K562 (cell line): ENCODE data around the gene VWA8. TPM values are rescaled to one million over a fixed set of nuclear protein-coding genes. Genes with fewer than 3 reads are reported as not detected.

ENCODE experiments used
- ATAC-seq: fragments of 200-7000 bp; cut with Tn5 transposase; 3 replicates; pipeline ENCODE4 v1.9.1; 2020; ENCODE audit warnings: moderate library complexity
- BruUV-seq: library from RNA; stranded (reverse); fragments of 400-500 nt; replicated peaks from 2 replicates; lab custom pipeline; 2021; lab: Mats Ljungman, UMichigan
- CTCF ChIA-PET: fragments of 300-600 bp; formaldehyde crosslinking; extraction: SDS; loops from one replicate; lab custom pipeline; 2021; ENCODE audit warnings: low intra/inter-chr PET ratio; lab: Yijun Ruan, JAX
- POLR2A ChIA-PET: fragments of 300-600, 350-650 bp; sonication (Branson Sonifier 250); formaldehyde crosslinking; extraction: SDS; loops from one replicate; lab custom pipeline; 2021; ENCODE audit warnings: antibody characterized with exemption, inconsistent platforms; lab: Yijun Ruan, JAX
- DNase-seq, 4 experiments: peaks; one replicate each; pipeline versions ENCODE4 v3.0.0 to v3.0.0-alpha.2; 2011 to 2018; ENCODE audit warnings: low spot score in 3 of 4, mixed read lengths in 3 of 4; ENCODE audit errors: extremely low read depth in 1 of 4
- FAIRE-seq: peaks from 2 replicates; lab custom pipeline; 2011; peaks lifted over from hg19 to GRCh38; lab: Jason Lieb, UNC
- H2AFZ ChIP-seq: 2 replicates; pipeline ENCODE4 v1.6.0; 2011; ENCODE audit warnings: low read depth, low read length, control low read depth, inconsistent platforms
- H3K27ac ChIP-seq: fragments of 200-600 bp; 3 replicates; pipeline ENCODE4 v1.8.0; 2011; ENCODE audit warnings: low read depth, mild to moderate bottlenecking, control low read depth, inconsistent platforms, low read length, moderate library complexity, mixed read lengths; ENCODE audit errors: extremely low read depth
- H3K27me3 ChIP-seq, 2 experiments: fragments of 300-600 bp in 1 of 2; 2 replicates in 1 of 2; 3 replicates in 1 of 2; pipeline versions ENCODE4 v1.6.0 to v1.8.0; 2011; ENCODE audit warnings: inconsistent platforms in 2 of 2, low read length in 2 of 2, mild to moderate bottlenecking in 1 of 2, mixed read lengths in 1 of 2, moderate library complexity in 1 of 2; ENCODE audit not compliant: control insufficient read depth in 2 of 2, insufficient read depth in 2 of 2
- H3K36me3 ChIP-seq: fragments of 300-600 bp; 3 replicates; pipeline ENCODE4 v1.8.0; 2011; ENCODE audit warnings: mild to moderate bottlenecking, low read length, inconsistent platforms; ENCODE audit not compliant: control insufficient read depth, insufficient read depth
- H3K4me1 ChIP-seq, 2 experiments: fragments of 200-600 bp in 1 of 2; replicated peaks in 1 of 2; 2 replicates in 1 of 2; 3 replicates in 1 of 2; pipeline versions ENCODE4 v1.5.1 to v1.8.0; 2011; ENCODE audit warnings: inconsistent platforms in 2 of 2, low read length in 2 of 2, mild to moderate bottlenecking in 1 of 2, mixed read lengths in 1 of 2, moderate library complexity in 1 of 2; ENCODE audit not compliant: control insufficient read depth in 2 of 2, insufficient read depth in 2 of 2
- H3K4me2 ChIP-seq: 2 replicates; pipeline ENCODE4 v1.6.1; 2011; ENCODE audit warnings: low read length, control low read depth, inconsistent platforms, mixed read lengths; ENCODE audit not compliant: insufficient read depth
- H3K4me3 ChIP-seq: fragments of 200-600 bp; sonication (generic), shearing (Covaris generic); 2 replicates; pipeline ENCODE4 v1.5.1; 2016; ENCODE audit warnings: control low read depth, inconsistent platforms
- H3K79me2 ChIP-seq: fragments of 200-600 bp; 3 replicates; pipeline ENCODE4 v1.8.0; 2011; ENCODE audit warnings: low read length, inconsistent platforms; ENCODE audit not compliant: control insufficient read depth, insufficient read depth
- H3K9ac ChIP-seq, 2 experiments: 2 replicates each; pipeline versions ENCODE4 v1.6.0 to v1.6.1; 2011; ENCODE audit warnings: low read depth in 2 of 2, low read length in 2 of 2, control low read depth in 1 of 2, inconsistent platforms in 1 of 2, mild to moderate bottlenecking in 1 of 2, mixed read lengths in 1 of 2; ENCODE audit not compliant: insufficient read depth in 1 of 2
- H3K9me1 ChIP-seq: one replicate; pipeline ENCODE4 v1.6.0; 2011; ENCODE audit warnings: inconsistent platforms, mild to moderate bottlenecking, low read length, moderate library complexity; ENCODE audit not compliant: control insufficient read depth, insufficient read depth
- H3K9me3 ChIP-seq: replicated peaks from 2 replicates; pipeline ENCODE4 v1.5.1; 2011; ENCODE audit warnings: low read depth, low read length, inconsistent platforms; ENCODE audit not compliant: control insufficient read depth, insufficient read depth
- H4K20me1 ChIP-seq: replicated peaks from 2 replicates; pipeline ENCODE4 v1.6.1; 2011; ENCODE audit warnings: low read length, inconsistent platforms, mixed read lengths; ENCODE audit not compliant: control insufficient read depth, insufficient read depth
- FIP1L1 ChIP-seq: fragments of 200-400 bp; formaldehyde crosslinking; IDR thresholded peaks from 2 replicates; pipeline ENCODE4 v1.6.1; 2018; ENCODE audit warnings: mild to moderate bottlenecking, low read depth, low read length; ENCODE audit not compliant: poor library complexity, severe bottlenecking
- HDAC2 ChIP-seq: fragments of 450-650 bp; IDR thresholded peaks from 2 replicates; pipeline ENCODE4 v1.6.1; 2016; ENCODE audit warnings: mild to moderate bottlenecking
- MYC ChIP-seq, 2 experiments: fragments of 250-450 bp in 1 of 2; sonication (Bioruptor Pico) in 1 of 2; IDR thresholded peaks; 2 replicates each; pipeline versions ENCODE4 v1.5.1 to v1.6.1; 2012 to 2021; ENCODE audit warnings: low read depth in 2 of 2, borderline replicate concordance in 1 of 2, improper control_type of control experiment in 1 of 2, low read length in 1 of 2, mild to moderate bottlenecking in 1 of 2, moderate library complexity in 1 of 2
- NFXL1 ChIP-seq: fragments of 450-650 bp; formaldehyde crosslinking; IDR thresholded peaks from 2 replicates; pipeline ENCODE4 v1.4.0; 2021; ENCODE audit warnings: mild to moderate bottlenecking
- PRMT5 ChIP-seq: sonication (generic); formaldehyde crosslinking; IDR thresholded peaks from 2 replicates; pipeline ENCODE4 v1.5.0; 2020; ENCODE audit warnings: missing genetic modification reagents
- PYGO2 ChIP-seq: fragments of 450-650 bp; IDR thresholded peaks from 2 replicates; pipeline ENCODE4 v1.6.1; 2016; ENCODE audit warnings: mild to moderate bottlenecking, missing genetic modification characterization, moderate library complexity, missing compliant biosample characterization
- RUNX1 ChIP-seq: sonication (generic); IDR thresholded peaks from 2 replicates; pipeline ENCODE4 v1.6.1; 2016; ENCODE audit warnings: antibody characterized with exemption, low read depth
- TCFL5 ChIP-seq: fragments of 250-450 bp; sonication (Bioruptor Pico); conservative IDR thresholded peaks from 2 replicates; pipeline ENCODE4 v1.6.1; 2021; ENCODE audit warnings: mild to moderate bottlenecking, moderate library complexity, matching md5 sums
- ZNF282 ChIP-seq: sonication (generic); formaldehyde crosslinking; IDR thresholded peaks from 2 replicates; pipeline ENCODE4 v1.8.1; 2023; ENCODE audit warnings: missing genetic modification reagents
- ZNF586 ChIP-seq: fragments of 450-650 bp; formaldehyde crosslinking; conservative IDR thresholded peaks from 2 replicates; pipeline ENCODE4 v1.4.0; 2020; ENCODE audit warnings: mild to moderate bottlenecking, moderate library complexity
- WGBS: fragments of 100-300 bp; shearing (Covaris generic); methylation state at CpG from one replicate; pipeline ENCODE4 v1.1.6; 2016; ENCODE audit warnings: low coverage, mixed read lengths; ENCODE audit not compliant: insufficient coverage; ENCODE audit errors: missing lambda C conversion rate; 5-methylcytosine and 5-hydroxymethylcytosine counted together
- in situ Hi-C: fragments of 300-500 bp; cut with MboI; formaldehyde crosslinking; loops from 4 replicates; pipeline ENCODE4 v1.15.0; 2018; ENCODE audit warnings: inconsistent platforms, mixed read lengths
- intact Hi-C: fragments of 100-400 bp; cut with micrococcal nuclease; formaldehyde crosslinking; loops from 2 replicates; pipeline ENCODE4 v1.14.2; 2022
- polyA plus RNA-seq, 8 experiments: library from polyadenylated mRNA; depleted of rRNA in 4 of 8; stranded (reverse) in 5 of 8; unstranded in 3 of 8; fragments of >200 nt; fragmentation: Nextera tagmentation in 2 of 8; fragmentation: Illumina TruSeq in 1 of 8; extraction: Ambion mirVana in 2 of 8; extraction: Trizol in 1 of 8; gene quantifications; 2 replicates each; pipeline versions ENCODE4 v1.2.1 to v1.2.3, GENCODE V29; 2011 to 2014; ENCODE audit warnings: inconsistent platforms in 1 of 8, missing spikeins in 1 of 8
- total RNA-seq, 7 experiments: library from RNA; depleted of rRNA in 6 of 7; stranded (reverse); fragments of >200 nt in 6 of 7; fragmentation: Illumina TruSeq in 2 of 7; extraction: Trizol in 2 of 7; gene quantifications; 2 replicates each; pipeline versions ENCODE4 v1.2.1 to v1.2.3, GENCODE V29; 2011 to 2021; ENCODE audit warnings: low replicate concordance in 1 of 7
- TF ChIP-seq, protein P1 (sequence below): fragments of 200-800 bp; sonication (Bioruptor generic); IDR thresholded peaks from 2 replicates; pipeline ENCODE4 v1.6.1; 2016; ENCODE audit warnings: missing genetic modification characterization, missing compliant biosample characterization
- TF ChIP-seq, protein P2 (sequence below): fragments of 250-450 bp; sonication (Bioruptor Pico); IDR thresholded peaks from 2 replicates; pipeline ENCODE4 v1.8.0; 2021; ENCODE audit warnings: borderline replicate concordance, mild to moderate bottlenecking, moderate library complexity; ENCODE audit not compliant: poor library complexity, severe bottlenecking
- TF ChIP-seq, protein P3 (sequence below): fragments of 250-450 bp; sonication (Bioruptor Pico); IDR thresholded peaks from 2 replicates; pipeline ENCODE4 v1.4.0; 2020

Gene VWA8
- total and polyA plus RNA-seq, 9 of the 15 experiments (the other 6 are each of a cell fraction or from before 2014, with no cell fraction given) = 2.1 to 18.5 (median 13.3) TPM

DNA sequence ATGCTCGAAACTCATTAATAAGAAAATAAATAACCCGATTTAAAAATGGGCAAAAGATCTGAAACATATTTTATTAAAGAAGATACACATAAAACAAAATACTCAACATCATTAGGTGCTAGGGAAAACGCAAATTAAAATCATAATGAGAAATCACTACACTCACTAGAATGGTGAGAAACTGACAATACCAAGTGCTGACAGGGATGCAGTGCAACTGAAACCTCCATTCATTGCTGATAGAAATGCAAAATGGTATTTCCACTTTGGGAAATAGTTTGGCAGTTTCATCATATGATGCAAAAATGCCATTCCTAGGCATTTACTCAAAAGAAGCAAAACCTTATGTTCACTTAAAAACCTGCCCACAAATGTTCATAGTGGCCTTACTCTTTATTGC, 278.1 kb downstream of the VWA8 start:
- POLR2A ChIA-PET = no interaction called here

DNA sequence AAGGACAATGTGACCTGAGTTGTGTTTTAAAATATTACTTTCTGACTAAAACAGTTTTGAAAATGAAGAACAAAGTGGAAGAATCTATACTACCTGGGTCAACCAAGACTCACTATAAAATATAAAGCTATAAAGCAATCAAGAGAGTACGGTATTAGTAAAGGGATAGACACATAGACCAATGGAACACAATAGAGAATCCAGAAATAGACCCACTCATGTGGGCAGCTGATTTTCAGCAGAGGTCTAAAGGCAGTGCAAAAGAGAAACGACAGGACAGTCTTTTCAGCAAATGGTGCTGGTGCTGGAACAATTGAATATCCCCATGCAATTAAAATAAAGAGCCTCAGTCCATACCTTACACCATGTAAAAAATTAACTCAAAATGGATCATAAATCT, 278.9 kb downstream of the VWA8 start:
- BruUV-seq = no TSS peak
- H4K20me1 ChIP-seq = no peaks in the 10 kb centered on the region
- H3K4me3 ChIP-seq = no peak overlapping the region
- WGBS = 67% methylated on average over 2 of the region's 2 CpGs
- ATAC-seq (no peak), FAIRE-seq (no peak), DNase-seq (no peak)
- H3K27ac ChIP-seq = no peak overlapping the region
- no peaks in the 10 kb centered on the region for H3K79me2 ChIP-seq
- peaks cover 28% of the 10 kb centered on the region; the same call in 2 of the 3 replicates for H3K36me3 ChIP-seq
- H3K9ac ChIP-seq = no peak overlapping the region
- in situ Hi-C loops (no loop called here), intact Hi-C loops (no loop called here)
- POLR2A ChIA-PET = no interaction called here
- H3K4me1 ChIP-seq = no peaks in the 10 kb centered on the region
- H2AFZ ChIP-seq = no peak overlapping the region
- no peaks in the 10 kb centered on the region for H3K9me1 ChIP-seq
- no peaks in the 10 kb centered on the region for H3K27me3 ChIP-seq
- CTCF ChIA-PET = no interaction called here
- H3K9me3 ChIP-seq = no peaks in the 10 kb centered on the region
- no peak overlapping the region for H3K4me2 ChIP-seq
- no peak for TF ChIP-seq MYC (IDR thresholded peaks at IDR 0.05; ENCODE audit: low read depth, low read length)
- no peak for TF ChIP-seq MYC (CRISPR knock-in tag; IDR thresholded peaks at IDR 0.05; ENCODE audit: borderline replicate concordance, low read depth)
- TF ChIP-seq, protein P1, sequence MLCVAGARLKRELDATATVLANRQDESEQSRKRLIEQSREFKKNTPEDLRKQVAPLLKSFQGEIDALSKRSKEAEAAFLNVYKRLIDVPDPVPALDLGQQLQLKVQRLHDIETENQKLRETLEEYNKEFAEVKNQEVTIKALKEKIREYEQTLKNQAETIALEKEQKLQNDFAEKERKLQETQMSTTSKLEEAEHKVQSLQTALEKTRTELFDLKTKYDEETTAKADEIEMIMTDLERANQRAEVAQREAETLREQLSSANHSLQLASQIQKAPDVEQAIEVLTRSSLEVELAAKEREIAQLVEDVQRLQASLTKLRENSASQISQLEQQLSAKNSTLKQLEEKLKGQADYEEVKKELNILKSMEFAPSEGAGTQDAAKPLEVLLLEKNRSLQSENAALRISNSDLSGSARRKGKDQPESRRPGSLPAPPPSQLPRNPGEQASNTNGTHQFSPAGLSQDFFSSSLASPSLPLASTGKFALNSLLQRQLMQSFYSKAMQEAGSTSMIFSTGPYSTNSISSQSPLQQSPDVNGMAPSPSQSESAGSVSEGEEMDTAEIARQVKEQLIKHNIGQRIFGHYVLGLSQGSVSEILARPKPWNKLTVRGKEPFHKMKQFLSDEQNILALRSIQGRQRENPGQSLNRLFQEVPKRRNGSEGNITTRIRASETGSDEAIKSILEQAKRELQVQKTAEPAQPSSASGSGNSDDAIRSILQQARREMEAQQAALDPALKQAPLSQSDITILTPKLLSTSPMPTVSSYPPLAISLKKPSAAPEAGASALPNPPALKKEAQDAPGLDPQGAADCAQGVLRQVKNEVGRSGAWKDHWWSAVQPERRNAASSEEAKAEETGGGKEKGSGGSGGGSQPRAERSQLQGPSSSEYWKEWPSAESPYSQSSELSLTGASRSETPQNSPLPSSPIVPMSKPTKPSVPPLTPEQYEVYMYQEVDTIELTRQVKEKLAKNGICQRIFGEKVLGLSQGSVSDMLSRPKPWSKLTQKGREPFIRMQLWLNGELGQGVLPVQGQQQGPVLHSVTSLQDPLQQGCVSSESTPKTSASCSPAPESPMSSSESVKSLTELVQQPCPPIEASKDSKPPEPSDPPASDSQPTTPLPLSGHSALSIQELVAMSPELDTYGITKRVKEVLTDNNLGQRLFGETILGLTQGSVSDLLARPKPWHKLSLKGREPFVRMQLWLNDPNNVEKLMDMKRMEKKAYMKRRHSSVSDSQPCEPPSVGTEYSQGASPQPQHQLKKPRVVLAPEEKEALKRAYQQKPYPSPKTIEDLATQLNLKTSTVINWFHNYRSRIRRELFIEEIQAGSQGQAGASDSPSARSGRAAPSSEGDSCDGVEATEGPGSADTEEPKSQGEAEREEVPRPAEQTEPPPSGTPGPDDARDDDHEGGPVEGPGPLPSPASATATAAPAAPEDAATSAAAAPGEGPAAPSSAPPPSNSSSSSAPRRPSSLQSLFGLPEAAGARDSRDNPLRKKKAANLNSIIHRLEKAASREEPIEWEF (CRISPR knock-in tag) = no peak
- no peak for TF ChIP-seq TCFL5 (CRISPR knock-in tag)
- TF ChIP-seq, protein P2, sequence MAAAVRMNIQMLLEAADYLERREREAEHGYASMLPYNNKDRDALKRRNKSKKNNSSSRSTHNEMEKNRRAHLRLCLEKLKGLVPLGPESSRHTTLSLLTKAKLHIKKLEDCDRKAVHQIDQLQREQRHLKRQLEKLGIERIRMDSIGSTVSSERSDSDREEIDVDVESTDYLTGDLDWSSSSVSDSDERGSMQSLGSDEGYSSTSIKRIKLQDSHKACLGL (CRISPR knock-in tag) = no peak
- TF ChIP-seq RUNX1 = no peak
- TF ChIP-seq, protein P3, sequence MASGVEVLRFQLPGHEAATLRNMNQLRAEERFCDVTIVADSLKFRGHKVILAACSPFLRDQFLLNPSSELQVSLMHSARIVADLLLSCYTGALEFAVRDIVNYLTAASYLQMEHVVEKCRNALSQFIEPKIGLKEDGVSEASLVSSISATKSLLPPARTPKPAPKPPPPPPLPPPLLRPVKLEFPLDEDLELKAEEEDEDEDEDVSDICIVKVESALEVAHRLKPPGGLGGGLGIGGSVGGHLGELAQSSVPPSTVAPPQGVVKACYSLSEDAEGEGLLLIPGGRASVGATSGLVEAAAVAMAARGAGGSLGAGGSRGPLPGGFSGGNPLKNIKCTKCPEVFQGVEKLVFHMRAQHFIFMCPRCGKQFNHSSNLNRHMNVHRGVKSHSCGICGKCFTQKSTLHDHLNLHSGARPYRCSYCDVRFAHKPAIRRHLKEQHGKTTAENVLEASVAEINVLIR = no peak

More for the DNA sequence above, 278.1 kb downstream of the VWA8 start:
- FAIRE-seq (no peak), DNase-seq (no peak), ATAC-seq (no peak)
- H3K4me1 ChIP-seq = no peaks in the 10 kb centered on the region
- H3K9me3 ChIP-seq = no peaks in the 10 kb centered on the region
- H3K9me1 ChIP-seq = no peaks in the 10 kb centered on the region
- H3K9ac ChIP-seq = no peak overlapping the region
- no peak overlapping the region for H3K27ac ChIP-seq
- 87% methylated on average over 3 of the region's 3 CpGs for WGBS
- TF ChIP-seq ZNF282 (CRISPR knock-in tag) (no peak), FIP1L1 (no peak), HDAC2 (no peak), PYGO2 (tag) (no peak), ZNF586 (CRISPR knock-in tag) (no peak), PRMT5 (CRISPR knock-in tag) (no peak), NFXL1 (no peak)
- H3K27me3 ChIP-seq = no peaks in the 10 kb centered on the region
- intact Hi-C loops = no loop called here
- no peak overlapping the region for H3K4me2 ChIP-seq
- in situ Hi-C loops = no loop called here
- no peaks in the 10 kb centered on the region for H3K79me2 ChIP-seq
- H4K20me1 ChIP-seq = no peaks in the 10 kb centered on the region
- no peak overlapping the region for H2AFZ ChIP-seq
- BruUV-seq = no TSS peak
- CTCF ChIA-PET = no interaction called here
- H3K36me3 ChIP-seq = peaks cover 28% of the 10 kb centered on the region; the same call in 2 of the 3 replicates
- no peak overlapping the region for H3K4me3 ChIP-seq
